GM18508 (cell line): ENCODE results near the gene VNN1.
"Not testable (repeated sequence)": the region's sequence is repeated elsewhere in the genome, so short reads cannot be mapped to it uniquely, and the experiment has no call there.

Experiments
- ATAC-seq: cut with Tn5 transposase; IDR thresholded peaks from one replicate; pipeline ENCODE4 v1.9.1; 2021; ENCODE audit warnings: moderate number of reproducible peaks; ENCODE audit not compliant: insufficient read depth, unreplicated experiment

The VNN1 gene

GRCh38 chr6:132725947-132726607 lies 12.2 kb upstream of the VNN1 start:
- ATAC-seq = peak; percentile 65

GRCh38 chr6:132725471-132725870 lies 11.6 kb upstream of the VNN1 start:
- ATAC-seq = no peak

DNA sequence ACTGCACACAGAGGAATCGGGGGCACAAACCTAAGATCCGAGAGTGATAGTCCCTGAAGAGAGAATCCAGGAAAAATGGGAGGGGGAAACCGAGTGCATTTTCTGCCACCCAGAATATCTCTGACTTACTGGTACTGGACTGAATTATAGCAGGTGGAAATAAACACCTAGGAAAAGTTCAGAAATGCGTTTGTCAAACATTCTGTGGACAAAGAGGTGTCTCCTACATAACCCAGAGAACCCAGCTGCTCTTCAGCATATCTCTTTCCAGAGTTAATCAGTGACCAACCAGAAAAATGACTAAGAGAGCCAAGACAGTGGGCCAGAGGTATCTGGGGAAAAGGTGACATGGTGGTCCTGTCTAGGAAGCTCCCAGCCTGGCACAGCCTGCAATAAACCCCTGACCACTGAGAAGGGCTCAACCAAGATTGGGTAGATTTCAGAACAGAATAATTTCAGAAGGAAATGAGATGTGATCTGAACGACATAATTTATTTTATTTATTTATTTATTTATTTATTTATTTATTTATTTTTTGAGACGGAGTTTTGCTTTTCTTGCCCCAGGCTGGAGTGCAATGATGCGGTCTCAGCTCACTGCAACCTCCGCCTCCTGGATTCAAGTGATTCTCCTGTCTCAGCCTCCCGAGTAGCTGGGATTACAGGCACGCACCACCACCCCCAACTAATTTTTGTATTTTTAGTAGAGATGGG lies 6.0 kb upstream of the VNN1 start:
- ATAC-seq = no peak

GRCh38 chr6:132715881-132716637 lies 2.2 kb upstream of the VNN1 start:
- no peak for ATAC-seq

- ATAC-seq = no peak
Observed at GRCh38 chr6:132715204-132715603, 1.3 kb upstream of the VNN1 start.

- no peak for ATAC-seq
Observed at GRCh38 chr6:132714160-132714559, 305 bp upstream of the VNN1 start.

GRCh38 chr6:132712366-132712765 lies 1.5 kb downstream of the VNN1 start:
- ATAC-seq = no peak

- no peak for ATAC-seq
Observed at GRCh38 chr6:132708771-132709170, 5.1 kb downstream of the VNN1 start.

DNA sequence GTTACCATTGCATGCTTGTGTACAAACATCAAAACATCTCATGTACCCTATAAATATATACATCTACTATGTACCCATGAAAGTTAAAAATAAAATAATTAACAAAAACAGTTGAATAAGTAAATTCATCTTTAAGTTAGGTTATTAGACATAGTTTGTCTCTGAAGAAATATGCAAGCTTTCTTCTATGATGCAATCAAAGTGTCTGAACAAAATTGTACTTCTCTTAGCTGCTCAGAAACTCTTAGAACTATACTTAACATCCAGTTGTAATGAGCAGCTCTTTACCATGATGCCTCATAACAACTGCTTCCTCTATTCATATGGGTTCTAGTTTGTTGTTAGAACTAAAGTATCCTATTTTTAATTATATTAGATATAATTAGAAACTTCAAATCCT lies 5.9 kb downstream of the VNN1 start:
- no peak for ATAC-seq

- ATAC-seq = not testable (repeated sequence)
Observed at GRCh38 chr6:132706756-132707155, 7.1 kb downstream of the VNN1 start.

DNA sequence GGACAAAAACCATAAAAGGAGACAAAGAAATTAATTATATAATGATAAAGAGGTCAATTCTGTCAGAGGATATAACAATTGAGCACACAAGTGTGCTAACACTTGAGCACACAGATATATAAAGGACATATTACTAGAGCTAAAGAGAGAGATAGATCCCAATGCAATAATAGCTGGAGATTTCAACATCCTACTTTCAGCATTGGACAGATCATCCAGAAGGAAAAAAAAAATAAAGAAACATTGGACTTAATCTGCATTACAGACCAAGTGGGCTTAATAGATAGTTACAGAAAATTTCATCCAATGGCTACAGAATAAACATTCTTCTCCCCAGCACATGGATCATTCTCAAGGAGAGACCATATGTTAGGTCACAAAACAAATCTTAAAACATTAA lies 9.9 kb downstream of the VNN1 start:
- no peak for ATAC-seq

- no peak for ATAC-seq
Observed at GRCh38 chr6:132698608-132699007, 15.2 kb downstream of the VNN1 start.

DNA sequence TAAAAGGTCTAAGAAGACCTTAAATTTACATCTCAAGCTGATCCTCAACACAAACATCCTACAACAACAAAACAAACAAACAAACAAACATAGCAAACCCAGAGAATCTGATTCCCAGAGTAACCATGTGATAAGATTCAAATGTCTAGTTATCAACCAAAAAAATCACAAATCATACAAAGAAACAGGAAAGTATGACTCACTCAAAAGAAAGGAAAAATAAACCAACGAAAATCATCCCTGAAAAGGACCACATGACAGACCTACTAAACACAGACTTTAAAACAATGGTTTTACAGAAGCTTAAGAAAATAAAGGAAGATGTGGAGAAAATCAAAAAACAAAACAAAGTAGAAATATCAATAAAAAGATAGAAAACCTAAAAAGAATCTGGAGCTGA lies 18.1 kb downstream of the VNN1 start:
- no peak for ATAC-seq

GRCh38 chr6:132693478-132693877 lies 20.4 kb downstream of the VNN1 start:
- no peak for ATAC-seq

DNA sequence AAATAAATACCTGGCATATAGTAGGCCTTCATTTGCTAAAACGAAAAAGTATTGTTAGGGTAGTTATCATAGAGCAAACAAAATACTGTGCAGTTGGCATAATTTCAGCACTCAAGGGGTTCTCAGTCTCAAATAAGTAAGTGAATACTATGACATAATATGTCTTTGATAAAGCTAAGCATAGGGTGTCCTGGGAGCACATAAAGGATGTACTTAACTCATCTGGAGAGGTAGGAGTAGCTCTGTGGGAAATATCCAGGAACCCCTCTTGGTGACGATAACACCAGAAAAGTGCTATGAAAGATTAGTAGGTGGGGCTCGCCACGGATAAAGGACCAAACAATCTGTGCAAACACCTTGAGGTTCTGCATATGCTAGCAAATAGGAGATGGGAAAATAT lies 23.2 kb downstream of the VNN1 start:
- no peak for ATAC-seq

- no peak for ATAC-seq
Observed at GRCh38 chr6:132687306-132687705, 26.5 kb downstream of the VNN1 start.

- ATAC-seq = no peak
Observed at GRCh38 chr6:132686531-132686930, 27.3 kb downstream of the VNN1 start.

DNA sequence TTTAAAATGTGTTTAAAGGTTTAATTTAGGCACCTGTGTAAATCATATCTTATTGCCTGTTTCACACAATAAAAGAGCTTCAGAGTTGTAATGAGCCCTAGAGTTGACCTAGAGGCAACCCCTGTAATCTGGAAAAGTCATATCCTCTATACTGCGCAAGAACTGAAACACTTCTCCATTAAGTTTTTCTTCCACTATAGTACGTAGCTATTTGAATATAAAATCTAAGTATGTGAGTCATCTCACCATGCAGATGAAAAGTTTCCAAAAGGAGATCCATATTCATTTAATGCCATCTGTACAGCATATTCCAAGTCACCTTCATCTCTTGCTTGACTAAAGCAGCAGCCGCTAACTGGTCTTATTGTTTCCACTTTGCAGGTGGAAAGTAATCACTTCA lies 28.8 kb downstream of the VNN1 start:
- no peak for ATAC-seq

DNA sequence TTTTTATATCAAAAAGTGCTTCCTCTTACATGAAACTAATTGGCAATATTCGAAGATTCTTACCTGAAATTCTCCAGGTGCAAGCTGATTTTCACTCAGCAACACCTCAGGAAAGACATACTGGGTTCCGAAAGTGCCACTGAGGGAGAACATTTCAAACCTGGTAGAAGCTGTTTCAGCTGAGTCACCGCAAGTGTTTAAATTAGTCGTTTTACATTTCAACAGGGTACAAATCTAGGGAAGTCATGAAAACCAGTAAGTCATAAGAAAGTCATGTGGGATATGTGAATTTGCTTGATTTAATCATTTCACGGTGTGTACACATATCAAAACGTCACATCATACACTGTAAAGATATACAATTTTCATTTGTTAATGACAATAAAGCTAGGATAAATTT lies 29.6 kb downstream of the VNN1 start:
- ATAC-seq = no peak

- no peak for ATAC-seq
Observed at GRCh38 chr6:132683543-132683942, 30.3 kb downstream of the VNN1 start.

GRCh38 chr6:132679094-132679493 lies 34.8 kb downstream of the VNN1 start:
- ATAC-seq = peak; percentile 57
